LNCAP (cell line): ENCODE results near the gene PMFBP1.

Experiments
- TF ChIP-seq, protein P1 (sequence below): fragments of 450-650 bp; IDR thresholded peaks from 2 replicates; pipeline ENCODE4 v1.5.1; 2017; ENCODE audit warnings: mild to moderate bottlenecking

Gene PMFBP1

DNA sequence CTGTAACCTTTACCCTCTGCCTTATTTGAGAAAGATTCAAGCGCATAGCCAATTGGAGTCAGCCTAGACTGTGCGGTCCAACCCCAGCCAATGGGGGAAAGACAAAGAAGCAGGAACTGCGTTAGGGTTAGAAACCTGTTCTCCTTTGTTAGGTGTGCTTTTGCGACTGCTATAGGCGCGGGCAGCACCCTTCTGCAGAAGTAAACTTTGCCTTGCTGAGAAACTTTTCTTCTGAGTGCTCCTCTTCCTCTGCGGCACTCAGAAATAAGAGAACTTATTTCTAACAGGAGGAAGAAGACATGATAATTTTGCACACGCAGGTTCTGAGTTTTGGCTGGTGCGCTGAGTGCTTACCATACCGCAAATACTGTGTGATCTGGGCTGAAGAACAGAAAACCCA lies 87.5 kb downstream of the PMFBP1 start:
- TF ChIP-seq, protein P1, sequence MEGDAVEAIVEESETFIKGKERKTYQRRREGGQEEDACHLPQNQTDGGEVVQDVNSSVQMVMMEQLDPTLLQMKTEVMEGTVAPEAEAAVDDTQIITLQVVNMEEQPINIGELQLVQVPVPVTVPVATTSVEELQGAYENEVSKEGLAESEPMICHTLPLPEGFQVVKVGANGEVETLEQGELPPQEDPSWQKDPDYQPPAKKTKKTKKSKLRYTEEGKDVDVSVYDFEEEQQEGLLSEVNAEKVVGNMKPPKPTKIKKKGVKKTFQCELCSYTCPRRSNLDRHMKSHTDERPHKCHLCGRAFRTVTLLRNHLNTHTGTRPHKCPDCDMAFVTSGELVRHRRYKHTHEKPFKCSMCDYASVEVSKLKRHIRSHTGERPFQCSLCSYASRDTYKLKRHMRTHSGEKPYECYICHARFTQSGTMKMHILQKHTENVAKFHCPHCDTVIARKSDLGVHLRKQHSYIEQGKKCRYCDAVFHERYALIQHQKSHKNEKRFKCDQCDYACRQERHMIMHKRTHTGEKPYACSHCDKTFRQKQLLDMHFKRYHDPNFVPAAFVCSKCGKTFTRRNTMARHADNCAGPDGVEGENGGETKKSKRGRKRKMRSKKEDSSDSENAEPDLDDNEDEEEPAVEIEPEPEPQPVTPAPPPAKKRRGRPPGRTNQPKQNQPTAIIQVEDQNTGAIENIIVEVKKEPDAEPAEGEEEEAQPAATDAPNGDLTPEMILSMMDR, result no peak

DNA sequence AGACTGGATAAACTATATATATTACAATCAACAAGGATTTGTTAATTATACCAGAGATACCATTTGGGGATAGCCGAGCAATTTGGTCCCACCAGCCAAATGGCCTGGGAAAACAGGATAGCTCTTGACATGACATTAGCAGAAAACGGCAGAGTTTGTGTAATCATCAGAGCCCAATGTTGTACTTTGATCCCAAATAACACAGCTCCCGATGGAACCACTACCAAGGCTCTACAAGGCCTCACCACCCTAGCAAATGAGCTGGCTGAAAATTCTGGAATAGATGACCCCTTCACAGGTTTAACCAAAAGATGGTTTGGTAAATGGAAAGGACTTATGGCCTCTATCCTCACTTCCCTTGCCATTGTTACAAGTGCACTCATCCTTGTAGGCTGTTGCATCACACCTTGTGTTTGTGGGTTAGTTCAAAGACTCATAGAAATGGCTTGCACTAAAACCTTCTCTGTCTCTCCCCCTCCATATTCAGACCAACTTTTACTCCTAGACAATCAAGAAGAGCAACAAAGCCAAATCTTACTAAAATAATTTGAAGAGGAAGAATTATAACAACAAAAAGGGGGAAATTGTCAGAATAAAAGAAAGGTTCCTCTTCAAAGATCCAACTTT lies 88.1 kb downstream of the PMFBP1 start:
- TF ChIP-seq, protein P1, result no peak

DNA sequence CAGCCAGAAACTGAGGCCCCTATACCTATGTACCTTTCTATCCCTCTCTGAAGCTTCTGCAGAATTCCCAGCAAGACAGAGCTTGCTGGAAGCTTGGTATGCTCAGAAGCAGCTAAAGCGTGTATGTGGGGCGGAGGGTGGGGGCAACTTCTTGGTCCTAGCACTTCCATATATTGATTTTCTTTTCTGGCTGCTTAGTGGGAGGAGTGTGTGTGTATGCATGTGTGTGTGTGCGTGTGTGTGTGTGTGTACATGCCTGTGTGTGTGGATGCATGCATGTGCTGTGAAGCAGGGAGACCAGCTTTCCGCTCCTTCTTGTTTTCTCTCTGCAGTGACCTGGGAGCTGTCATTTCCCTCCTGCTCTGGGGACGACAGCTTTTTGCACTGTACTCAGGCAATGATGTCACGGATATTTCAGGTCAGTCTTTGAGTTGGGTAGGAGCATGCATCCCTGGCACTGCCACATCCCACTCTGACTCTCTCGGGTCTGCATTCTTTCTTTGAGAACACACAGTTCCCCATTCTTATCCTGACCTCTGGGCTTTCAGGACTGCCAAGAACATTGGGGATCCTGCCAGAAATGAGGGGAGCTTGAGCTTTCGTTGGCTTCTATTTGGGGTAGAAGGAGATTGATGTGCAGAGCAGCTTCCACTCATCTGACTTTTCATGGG lies 98.3 kb downstream of the PMFBP1 start:
- TF ChIP-seq, protein P1, result no peak

DNA sequence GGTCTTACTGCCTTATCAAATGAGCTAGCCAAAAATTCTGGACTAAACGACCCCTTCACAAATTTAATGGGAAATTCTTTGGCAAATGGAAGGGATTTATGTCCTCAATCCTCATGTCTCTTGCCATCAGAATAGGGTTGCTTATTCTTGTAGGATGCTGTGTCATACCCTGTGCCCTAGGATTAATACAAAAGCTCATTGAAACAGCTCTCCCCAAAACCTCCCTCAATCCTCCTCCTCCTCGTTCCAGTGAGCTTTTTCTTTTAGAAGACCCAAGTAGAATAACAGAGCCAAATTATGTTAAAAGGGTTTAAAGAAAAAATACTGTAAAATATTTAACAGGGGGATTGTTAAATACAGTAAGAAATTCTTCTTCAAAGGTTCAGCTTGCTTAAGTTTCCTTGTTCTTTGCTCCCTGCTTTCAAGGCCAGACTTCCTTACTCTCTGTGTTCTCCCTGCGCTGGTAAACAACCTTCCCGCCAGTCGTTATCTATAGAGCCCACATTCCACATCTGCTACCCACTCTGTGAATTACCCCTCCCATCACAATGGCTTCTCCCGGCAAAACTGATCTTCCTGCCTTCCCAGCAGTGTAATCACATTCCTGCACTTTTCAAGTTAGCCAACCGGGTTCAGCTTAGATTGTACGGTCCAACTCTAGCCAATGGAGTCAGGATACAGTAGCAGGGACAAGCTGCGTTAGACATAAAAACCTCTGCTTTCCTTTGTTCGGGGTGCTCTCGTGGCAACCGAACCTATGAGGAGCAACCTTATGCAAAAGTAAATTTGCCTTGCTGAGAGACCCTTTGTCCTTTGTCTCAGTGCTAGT lies 99.2 kb downstream of the PMFBP1 start:
- TF ChIP-seq, protein P1, result no peak
